ENCODE measurements around the gene ACSM3. TPM values are rescaled to one million over a fixed set of nuclear protein-coding genes. Genes with fewer than 3 reads are reported as not detected.

The ACSM3 gene
- total RNA-seq, 1 donor from 2014 or later, result 1.9 TPM

DNA sequence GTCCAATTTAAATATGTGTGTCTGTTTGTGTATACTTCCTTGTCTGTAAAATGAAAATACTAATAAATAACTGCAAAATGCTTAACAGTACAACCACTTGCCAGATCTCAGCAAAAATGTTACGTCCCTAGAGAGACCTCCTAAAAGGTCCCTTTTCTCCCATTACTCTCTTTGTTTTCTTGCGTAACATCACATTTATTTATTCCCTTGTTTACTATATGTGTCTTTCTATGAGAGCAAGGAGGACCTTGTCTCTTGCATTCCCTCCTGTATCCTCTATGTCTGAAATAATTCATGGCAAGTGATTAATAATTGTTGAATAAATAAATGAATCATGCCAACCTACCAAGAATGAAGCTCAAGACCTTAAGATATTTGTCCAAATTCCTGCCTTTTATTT, 1.9 kb downstream of the ACSM3 start:
- peaks cover 16% of the 10 kb centered on the region for H3K4me1 Mint-ChIP-seq (ENCODE audit: low read depth)
- intact Hi-C loops (cut with micrococcal nuclease), result no loop called here
- no peak overlapping the region for H3K4me3 Mint-ChIP-seq
- DNase-seq (ENCODE audit: low spot score), result no peak
- peaks cover 3% of the 10 kb centered on the region for H3K27me3 Mint-ChIP-seq (ENCODE audit: insufficient read depth)
- H3K27ac Mint-ChIP-seq, result no peak overlapping the region
- H3K9me3 Mint-ChIP-seq, result peaks cover 17% of the 10 kb centered on the region
- H3K36me3 Mint-ChIP-seq (ENCODE audit: low read depth), result peaks cover 6% of the 10 kb centered on the region

DNA sequence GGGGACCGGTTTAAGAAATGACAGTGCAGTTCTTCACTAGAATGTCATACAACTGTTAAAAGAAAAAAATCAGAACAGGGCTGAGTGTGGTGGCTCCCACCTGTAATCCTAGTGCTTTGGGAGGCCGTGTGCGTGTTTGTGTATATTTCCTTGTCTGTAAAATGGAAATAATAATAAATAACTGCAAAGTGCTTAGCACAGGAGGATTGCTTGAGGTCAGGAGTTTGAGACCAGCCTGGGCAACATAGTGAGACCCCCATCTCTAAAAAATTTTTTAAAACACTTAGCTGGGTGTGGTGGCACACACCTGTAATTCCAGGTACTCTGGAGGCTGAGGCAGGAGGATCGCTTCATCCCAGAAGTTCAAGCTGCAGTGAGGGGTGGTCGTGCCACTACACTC, 2.5 kb downstream of the ACSM3 start:
- DNase-seq (ENCODE audit: low spot score), result no peak
- peaks cover 6% of the 10 kb centered on the region for H3K36me3 Mint-ChIP-seq (ENCODE audit: low read depth)
- peaks cover 3% of the 10 kb centered on the region for H3K27me3 Mint-ChIP-seq (ENCODE audit: insufficient read depth)
- H3K27ac Mint-ChIP-seq, result no peak overlapping the region
- intact Hi-C loops (cut with micrococcal nuclease), result no loop called here
- no peak overlapping the region for H3K4me3 Mint-ChIP-seq
- H3K4me1 Mint-ChIP-seq (ENCODE audit: low read depth), result peaks cover 16% of the 10 kb centered on the region
- peaks cover 15% of the 10 kb centered on the region for H3K9me3 Mint-ChIP-seq

DNA sequence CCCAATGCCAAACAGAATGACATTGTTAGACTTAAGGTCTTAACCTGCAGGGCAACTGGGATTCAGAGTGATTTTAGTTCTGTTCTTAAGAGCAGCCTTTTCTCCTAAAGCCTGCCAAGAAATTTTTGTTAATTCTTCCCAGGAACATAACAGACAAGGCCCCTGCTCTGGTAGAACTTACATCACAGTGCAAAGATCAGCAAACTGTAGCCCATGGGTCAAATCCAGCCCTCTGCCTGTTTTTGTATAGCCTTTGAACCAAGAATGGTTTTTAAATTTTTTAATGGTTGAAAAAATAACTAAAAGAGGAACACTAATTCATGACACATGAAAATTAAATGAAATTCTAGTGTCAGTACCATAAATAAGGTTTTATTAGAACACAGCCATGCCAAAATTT, 3.8 kb downstream of the ACSM3 start:
- Mint-ChIP-seq H3K36me3 (ENCODE audit: low read depth) (peaks cover 2% of the 10 kb centered on the region), H3K27ac (no peak overlapping the region), H3K9me3 (peaks cover 4% of the 10 kb centered on the region), H3K4me3 (no peak overlapping the region), H3K27me3 (ENCODE audit: insufficient read depth) (no peaks in the 10 kb centered on the region), H3K4me1 (ENCODE audit: low read depth) (peaks cover 16% of the 10 kb centered on the region)
- DNase-seq (ENCODE audit: low spot score), result no peak
- intact Hi-C loops (cut with micrococcal nuclease), result no loop called here

DNA sequence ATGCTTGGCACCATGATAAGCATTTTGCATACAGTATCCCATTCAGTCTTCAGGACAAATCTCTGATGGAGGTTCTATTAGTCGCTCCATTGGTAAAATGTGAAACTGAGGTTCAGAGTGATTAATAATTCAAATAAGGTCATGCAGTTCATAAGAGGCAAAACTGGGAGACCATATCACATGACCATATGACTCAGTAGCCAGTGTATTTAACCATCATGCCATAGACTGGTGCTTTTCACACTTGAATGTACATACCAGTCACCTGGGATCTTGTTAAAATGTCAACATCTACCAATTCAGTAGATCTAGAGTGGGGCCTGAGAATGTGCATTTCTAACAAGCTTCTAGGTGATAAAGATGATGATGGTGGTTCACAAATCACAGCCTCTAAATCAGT, 4.3 kb downstream of the ACSM3 start:
- no peaks in the 10 kb centered on the region for H3K9me3 Mint-ChIP-seq
- no peaks in the 10 kb centered on the region for H3K27me3 Mint-ChIP-seq (ENCODE audit: insufficient read depth)
- intact Hi-C loops (cut with micrococcal nuclease), result no loop called here
- H3K4me3 Mint-ChIP-seq, result no peak overlapping the region
- DNase-seq (ENCODE audit: low spot score), result no peak
- peaks cover under 1% of the 10 kb centered on the region for H3K36me3 Mint-ChIP-seq (ENCODE audit: low read depth)
- H3K27ac Mint-ChIP-seq, result no peak overlapping the region
- H3K4me1 Mint-ChIP-seq (ENCODE audit: low read depth), result peaks cover 11% of the 10 kb centered on the region

DNA sequence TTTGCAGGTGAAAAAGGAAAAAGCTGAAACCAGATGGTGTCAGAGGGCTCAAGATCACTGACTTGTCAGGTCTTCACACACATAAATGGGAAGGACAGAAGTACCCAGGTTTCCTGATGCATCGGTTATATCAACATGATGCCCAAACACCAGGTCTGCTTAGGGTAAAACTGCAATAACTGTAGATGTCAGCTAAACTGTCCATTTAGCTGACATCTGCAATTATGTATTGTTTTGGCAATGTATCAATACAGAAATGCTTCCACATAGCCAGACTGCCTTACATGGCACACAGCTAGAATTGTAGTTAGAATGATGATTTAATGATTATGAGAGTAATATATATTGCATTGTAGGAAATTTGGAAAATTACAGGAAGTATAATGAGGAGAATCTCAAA, 5.0 kb downstream of the ACSM3 start:
- Mint-ChIP-seq H3K4me3 (no peak overlapping the region), H3K27me3 (ENCODE audit: insufficient read depth) (no peaks in the 10 kb centered on the region), H3K27ac (no peak overlapping the region), H3K36me3 (ENCODE audit: low read depth) (no peaks in the 10 kb centered on the region), H3K4me1 (ENCODE audit: low read depth) (peaks cover 4% of the 10 kb centered on the region), H3K9me3 (no peaks in the 10 kb centered on the region)
- DNase-seq (ENCODE audit: low spot score), result no peak
- intact Hi-C loops (cut with micrococcal nuclease), result no loop called here

DNA sequence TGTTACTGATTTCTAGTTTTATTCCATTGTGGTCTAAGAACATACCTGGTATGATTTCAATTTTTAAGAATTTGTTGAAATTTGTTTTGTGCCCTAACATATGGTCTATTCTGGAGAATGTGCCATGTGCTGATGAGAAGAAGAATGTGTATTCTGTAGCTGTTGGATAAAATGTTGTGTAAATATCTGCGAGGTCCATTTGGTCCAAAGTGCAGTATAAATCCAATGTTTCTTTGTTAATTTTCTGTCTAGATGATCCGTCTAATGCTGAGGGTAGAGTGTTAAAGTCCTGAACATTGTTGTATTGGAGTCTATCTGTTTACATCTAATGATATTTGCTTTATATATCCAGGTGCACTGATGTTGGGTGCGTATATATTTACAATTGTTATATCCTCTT, 9.9 kb downstream of the ACSM3 start:
- H3K36me3 Mint-ChIP-seq (ENCODE audit: low read depth), result no peaks in the 10 kb centered on the region
- intact Hi-C loops (cut with micrococcal nuclease), result no loop called here
- no peak for DNase-seq (ENCODE audit: low spot score)
- H3K4me1 Mint-ChIP-seq (ENCODE audit: low read depth), result no peaks in the 10 kb centered on the region
- no peak overlapping the region for H3K27ac Mint-ChIP-seq
- H3K27me3 Mint-ChIP-seq (ENCODE audit: insufficient read depth), result no peaks in the 10 kb centered on the region
- H3K9me3 Mint-ChIP-seq, result no peaks in the 10 kb centered on the region
- no peak overlapping the region for H3K4me3 Mint-ChIP-seq

DNA sequence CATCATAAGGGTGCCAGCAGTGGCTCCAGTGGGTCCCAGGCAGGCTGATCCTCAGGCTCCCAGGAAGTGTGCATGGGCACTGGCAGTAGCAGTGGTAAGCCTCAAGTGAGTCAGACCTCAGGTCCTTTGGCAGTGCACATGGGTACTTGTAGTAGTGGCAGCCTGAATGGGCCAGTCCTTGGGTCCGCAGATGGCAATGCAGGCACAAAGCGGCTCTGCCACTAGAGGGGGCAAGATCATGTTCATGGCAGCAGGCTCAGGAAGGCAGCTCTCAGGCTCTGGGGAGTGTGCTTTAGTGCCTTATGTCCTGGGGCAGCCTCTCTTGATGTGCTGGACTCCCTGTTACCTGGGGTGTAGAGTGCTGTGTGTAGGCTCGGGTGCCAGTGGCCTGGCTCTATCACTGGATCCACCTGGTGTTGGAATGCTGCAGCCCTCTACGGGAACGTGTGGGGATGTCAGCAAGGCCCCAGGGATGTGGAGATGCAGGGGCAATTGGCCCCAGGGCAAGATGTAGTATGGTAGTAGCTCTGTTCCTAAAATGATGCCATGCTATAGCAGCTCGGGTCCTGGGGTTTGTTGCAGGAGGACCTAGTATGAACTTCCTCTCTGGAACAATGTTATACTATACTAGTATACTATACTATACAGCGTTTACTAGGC, 11.0 kb downstream of the ACSM3 start:
- no peak overlapping the region for H3K4me3 Mint-ChIP-seq
- H3K9me3 Mint-ChIP-seq, result no peaks in the 10 kb centered on the region
- no peaks in the 10 kb centered on the region for H3K27me3 Mint-ChIP-seq (ENCODE audit: insufficient read depth)
- peak; percentile 31 for DNase-seq (ENCODE audit: low spot score)
- H3K36me3 Mint-ChIP-seq (ENCODE audit: low read depth), result no peaks in the 10 kb centered on the region
- no peaks in the 10 kb centered on the region for H3K4me1 Mint-ChIP-seq (ENCODE audit: low read depth)
- no peak overlapping the region for H3K27ac Mint-ChIP-seq
- intact Hi-C loops (cut with micrococcal nuclease), result no loop called here

DNA sequence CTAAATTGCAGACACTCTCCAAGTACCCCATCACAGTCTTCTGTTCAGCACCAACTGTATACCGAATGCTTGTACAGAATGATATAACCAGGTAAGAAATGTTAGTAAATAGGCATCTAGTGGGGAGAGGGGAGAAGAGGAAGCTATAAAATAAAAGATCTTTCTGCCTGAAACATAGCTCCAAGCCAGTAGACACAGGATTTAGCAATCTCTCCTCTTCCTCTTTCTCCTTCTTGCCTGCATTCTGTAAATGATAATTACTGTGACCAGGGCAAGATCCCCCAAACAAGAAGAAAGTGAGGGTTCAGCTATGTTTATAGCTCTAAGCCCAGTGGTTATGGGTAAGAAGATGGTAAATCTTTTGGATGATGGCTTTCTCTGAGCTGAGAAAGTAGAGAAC, 17.9 kb downstream of the ACSM3 start:
- DNase-seq (ENCODE audit: low spot score), result no peak
- Mint-ChIP-seq H3K4me3 (no peak overlapping the region), H3K27ac (no peak overlapping the region), H3K36me3 (ENCODE audit: low read depth) (no peaks in the 10 kb centered on the region), H3K4me1 (ENCODE audit: low read depth) (no peaks in the 10 kb centered on the region), H3K27me3 (ENCODE audit: insufficient read depth) (no peaks in the 10 kb centered on the region), H3K9me3 (no peaks in the 10 kb centered on the region)
- intact Hi-C loops (cut with micrococcal nuclease), result no loop called here

DNA sequence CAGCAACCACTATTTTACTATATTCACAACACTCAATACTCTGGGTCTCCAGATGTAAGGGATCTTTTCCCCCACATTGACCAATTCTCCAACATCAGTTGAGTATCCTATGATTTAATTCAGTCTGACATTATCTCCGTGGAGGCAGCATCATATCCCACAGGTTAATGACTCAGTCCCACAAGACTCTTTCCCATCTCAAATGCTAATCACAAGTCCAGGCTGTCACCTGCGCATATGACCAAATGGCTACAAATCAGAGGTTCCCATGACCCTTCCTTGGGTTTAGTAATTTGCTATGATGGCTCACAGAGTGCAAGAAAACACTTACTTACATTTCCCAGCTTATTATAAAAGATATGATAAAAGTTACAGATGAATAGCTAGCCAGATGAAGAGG, 18.7 kb downstream of the ACSM3 start:
- Mint-ChIP-seq H3K27ac (no peak overlapping the region), H3K36me3 (ENCODE audit: low read depth) (no peaks in the 10 kb centered on the region), H3K4me3 (no peak overlapping the region), H3K9me3 (no peaks in the 10 kb centered on the region), H3K4me1 (ENCODE audit: low read depth) (no peaks in the 10 kb centered on the region), H3K27me3 (ENCODE audit: insufficient read depth) (no peaks in the 10 kb centered on the region)
- intact Hi-C loops (cut with micrococcal nuclease), result no loop called here
- no peak for DNase-seq (ENCODE audit: low spot score)

DNA sequence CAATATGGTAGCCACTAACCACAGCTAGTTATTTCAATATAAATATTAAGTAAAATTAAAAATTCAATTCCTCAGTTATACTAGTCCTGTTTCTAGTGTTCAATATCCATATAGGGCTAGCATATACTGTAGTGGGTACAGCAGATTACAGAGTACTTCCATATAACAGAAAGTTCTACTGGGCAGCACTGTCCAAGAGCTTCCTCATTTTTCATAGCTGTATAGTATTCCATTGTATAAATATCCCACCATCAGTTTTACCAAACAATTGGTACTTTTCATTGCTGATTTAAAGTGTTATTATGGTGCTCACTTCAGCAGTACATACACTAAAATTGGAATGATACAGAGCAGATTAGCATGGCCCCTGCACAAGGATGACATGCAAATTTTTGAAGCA, 20.4 kb downstream of the ACSM3 start:
- H3K4me3 Mint-ChIP-seq, result no peak overlapping the region
- H3K4me1 Mint-ChIP-seq (ENCODE audit: low read depth), result no peaks in the 10 kb centered on the region
- no peak for DNase-seq (ENCODE audit: low spot score)
- H3K36me3 Mint-ChIP-seq (ENCODE audit: low read depth), result no peaks in the 10 kb centered on the region
- no peaks in the 10 kb centered on the region for H3K9me3 Mint-ChIP-seq
- intact Hi-C loops (cut with micrococcal nuclease), result no loop called here
- no peaks in the 10 kb centered on the region for H3K27me3 Mint-ChIP-seq (ENCODE audit: insufficient read depth)
- no peak overlapping the region for H3K27ac Mint-ChIP-seq

DNA sequence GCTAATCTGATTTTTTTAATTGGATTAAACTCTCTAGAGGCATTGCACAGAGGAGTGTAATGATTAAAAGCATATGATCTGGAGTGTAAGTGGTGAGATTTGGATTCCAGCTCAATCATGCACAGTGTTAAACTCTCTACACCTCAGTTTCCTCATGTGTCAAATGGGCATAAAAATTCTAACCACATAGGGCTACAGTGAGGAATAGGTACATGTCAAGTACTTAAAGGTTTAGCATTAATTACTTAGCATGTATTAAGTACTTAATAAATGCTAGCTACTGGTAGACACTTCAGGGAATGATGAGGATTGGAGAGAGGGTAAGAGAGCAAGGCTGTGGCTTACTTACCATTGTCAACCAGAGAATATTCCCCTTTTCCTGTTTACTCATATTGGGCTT, 25.3 kb downstream of the ACSM3 start:
- Mint-ChIP-seq H3K4me1 (ENCODE audit: low read depth) (no peaks in the 10 kb centered on the region), H3K27ac (no peak overlapping the region), H3K27me3 (ENCODE audit: insufficient read depth) (no peaks in the 10 kb centered on the region), H3K9me3 (no peaks in the 10 kb centered on the region), H3K4me3 (no peak overlapping the region), H3K36me3 (ENCODE audit: low read depth) (no peaks in the 10 kb centered on the region)
- intact Hi-C loops (cut with micrococcal nuclease), result no loop called here
- DNase-seq (ENCODE audit: low spot score), result no peak

DNA sequence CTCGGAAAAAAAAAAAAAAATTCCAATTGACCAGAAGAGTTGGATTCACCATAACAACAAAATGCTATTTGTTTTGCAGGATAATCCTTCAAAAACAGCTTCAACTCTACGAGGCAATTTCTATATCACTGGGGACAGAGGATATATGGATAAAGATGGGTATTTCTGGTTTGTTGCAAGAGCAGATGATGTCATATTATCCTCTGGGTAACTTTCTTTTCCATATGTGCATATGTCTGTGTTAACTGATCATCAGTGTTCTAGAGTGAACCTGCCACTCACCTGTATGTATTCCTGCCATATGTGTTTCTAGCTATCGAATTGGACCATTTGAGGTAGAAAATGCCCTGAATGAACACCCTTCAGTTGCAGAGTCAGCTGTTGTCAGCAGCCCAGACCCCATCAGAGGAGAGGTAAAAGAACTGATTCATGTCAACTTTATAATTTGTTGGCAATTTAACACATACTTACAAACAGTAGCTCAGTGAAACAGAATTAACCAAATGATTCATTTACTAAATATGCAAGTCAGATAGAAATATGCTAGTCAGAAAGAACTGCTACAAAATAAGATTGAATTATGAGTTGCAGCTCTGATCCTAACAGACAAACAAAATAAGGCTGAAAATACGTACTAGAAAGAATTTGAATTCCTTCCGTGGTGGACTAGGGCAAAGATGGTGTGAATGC, 28.3 kb downstream of the ACSM3 start:
- peaks cover 3% of the 10 kb centered on the region for H3K36me3 Mint-ChIP-seq (ENCODE audit: low read depth)
- H3K27ac Mint-ChIP-seq, result no peak overlapping the region
- no peaks in the 10 kb centered on the region for H3K4me1 Mint-ChIP-seq (ENCODE audit: low read depth)
- H3K9me3 Mint-ChIP-seq, result no peaks in the 10 kb centered on the region
- no peaks in the 10 kb centered on the region for H3K27me3 Mint-ChIP-seq (ENCODE audit: insufficient read depth)
- no peak overlapping the region for H3K4me3 Mint-ChIP-seq
- intact Hi-C loops (cut with micrococcal nuclease), result no loop called here
- DNase-seq (ENCODE audit: low spot score), result no peak

DNA sequence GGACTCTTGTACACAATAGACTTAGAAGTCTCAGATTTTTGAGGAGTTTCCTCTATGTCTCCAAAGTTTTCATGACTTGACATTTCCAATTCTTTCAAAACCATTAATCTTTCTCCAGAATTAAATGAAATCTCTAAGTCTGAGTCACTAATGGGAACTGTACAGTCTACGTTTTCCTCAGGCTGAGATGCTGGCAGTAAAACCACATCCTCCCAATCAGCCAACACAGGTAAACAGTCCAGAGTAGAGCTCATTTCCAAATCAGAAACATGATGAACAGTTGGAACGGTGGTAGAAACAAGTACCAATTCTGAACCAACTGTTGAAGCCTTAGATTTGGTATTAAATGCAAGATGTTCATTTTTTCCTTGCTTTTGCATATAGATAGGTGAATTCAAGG, 34.5 kb downstream of the ACSM3 start:
- no peak overlapping the region for H3K27ac Mint-ChIP-seq
- no peaks in the 10 kb centered on the region for H3K27me3 Mint-ChIP-seq (ENCODE audit: insufficient read depth)
- no peaks in the 10 kb centered on the region for H3K9me3 Mint-ChIP-seq
- H3K4me1 Mint-ChIP-seq (ENCODE audit: low read depth), result peaks cover 14% of the 10 kb centered on the region
- DNase-seq (ENCODE audit: low spot score), result no peak
- intact Hi-C loops (cut with micrococcal nuclease), result no loop called here
- no peak overlapping the region for H3K4me3 Mint-ChIP-seq
- peaks cover 10% of the 10 kb centered on the region for H3K36me3 Mint-ChIP-seq (ENCODE audit: low read depth)

DNA sequence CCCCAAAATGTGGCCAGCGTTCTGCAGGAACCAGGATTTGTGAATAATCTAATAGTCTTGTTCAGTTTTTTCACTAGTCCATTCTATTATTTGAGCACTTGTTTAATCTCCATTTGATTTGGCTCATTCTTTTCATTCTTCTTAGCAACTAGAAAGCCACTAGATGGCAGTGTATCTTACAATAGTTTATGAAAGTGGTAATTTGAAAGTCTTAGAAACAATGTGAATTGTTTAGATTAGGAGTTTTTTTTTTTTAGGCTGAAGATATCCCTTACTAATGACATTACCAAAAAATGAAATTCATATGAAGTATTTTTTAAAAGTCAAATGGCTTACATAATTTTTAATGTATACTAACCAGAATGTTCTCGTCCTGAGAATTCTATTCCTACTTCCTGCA, 35.8 kb downstream of the ACSM3 start:
- H3K27ac Mint-ChIP-seq, result no peak overlapping the region
- DNase-seq (ENCODE audit: low spot score), result no peak
- peaks cover 14% of the 10 kb centered on the region for H3K4me1 Mint-ChIP-seq (ENCODE audit: low read depth)
- H3K9me3 Mint-ChIP-seq, result no peaks in the 10 kb centered on the region
- intact Hi-C loops (cut with micrococcal nuclease), result loop anchor here (1.0 kb wide), 1 partner anchor 284 kb away; no protein-coding TSS in a partner anchor
- H3K27me3 Mint-ChIP-seq (ENCODE audit: insufficient read depth), result no peaks in the 10 kb centered on the region
- H3K4me3 Mint-ChIP-seq, result no peak overlapping the region
- peaks cover 10% of the 10 kb centered on the region for H3K36me3 Mint-ChIP-seq (ENCODE audit: low read depth)

Measured in activated T-helper 1 cell treated with anti-CD3 and anti-CD28 coated beads, Interleukin-12 subunit alpha, Interleukin-12 subunit beta, Interleukin-2, Interleukin-4 antibody, amounts not matched to agents 30 ng/mL and 10 ng/mL and 1 ng/mL, durations not matched to agents 14 hours and 24 hours and 36 hours (primary cell).